ENCODE results near the gene TNIK.

DNA sequence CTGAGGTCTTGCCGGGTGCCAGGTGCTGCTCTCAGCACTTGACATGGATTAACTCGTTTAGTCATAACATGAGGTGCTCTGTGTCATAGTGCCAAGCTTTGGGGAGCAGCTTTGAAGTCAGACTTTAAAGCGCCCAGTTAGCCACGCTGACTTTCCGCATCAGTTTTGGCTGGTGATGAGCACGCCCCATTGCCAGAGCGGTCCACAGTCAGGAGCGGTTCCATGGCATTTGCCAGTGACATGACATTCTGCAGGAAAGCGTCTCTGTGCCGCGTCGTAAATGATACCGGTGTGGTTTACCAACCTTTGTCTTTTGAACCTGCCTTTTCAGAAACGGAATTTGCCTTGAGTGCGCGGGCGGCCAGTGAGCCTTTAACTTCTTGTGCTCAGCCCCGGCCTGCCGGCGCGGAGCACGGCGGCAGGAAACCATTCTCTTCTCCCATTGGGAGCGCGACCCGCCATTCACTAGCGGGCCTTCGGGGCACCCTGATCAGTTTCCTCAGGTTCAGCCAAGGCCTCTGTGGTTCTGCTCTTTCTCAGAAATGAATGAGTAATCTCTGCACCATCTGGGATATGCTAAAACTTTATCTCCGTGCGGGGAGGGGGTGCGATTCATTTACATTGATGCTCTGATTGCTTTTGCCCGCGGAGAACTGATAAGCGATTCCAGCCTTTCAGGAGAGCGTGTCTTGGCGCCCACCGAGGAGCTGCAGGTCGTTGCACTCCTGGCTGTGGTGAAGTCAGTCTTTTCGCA, 432.0 kb downstream of the TNIK start:
- TF ChIP-seq, protein P1, sequence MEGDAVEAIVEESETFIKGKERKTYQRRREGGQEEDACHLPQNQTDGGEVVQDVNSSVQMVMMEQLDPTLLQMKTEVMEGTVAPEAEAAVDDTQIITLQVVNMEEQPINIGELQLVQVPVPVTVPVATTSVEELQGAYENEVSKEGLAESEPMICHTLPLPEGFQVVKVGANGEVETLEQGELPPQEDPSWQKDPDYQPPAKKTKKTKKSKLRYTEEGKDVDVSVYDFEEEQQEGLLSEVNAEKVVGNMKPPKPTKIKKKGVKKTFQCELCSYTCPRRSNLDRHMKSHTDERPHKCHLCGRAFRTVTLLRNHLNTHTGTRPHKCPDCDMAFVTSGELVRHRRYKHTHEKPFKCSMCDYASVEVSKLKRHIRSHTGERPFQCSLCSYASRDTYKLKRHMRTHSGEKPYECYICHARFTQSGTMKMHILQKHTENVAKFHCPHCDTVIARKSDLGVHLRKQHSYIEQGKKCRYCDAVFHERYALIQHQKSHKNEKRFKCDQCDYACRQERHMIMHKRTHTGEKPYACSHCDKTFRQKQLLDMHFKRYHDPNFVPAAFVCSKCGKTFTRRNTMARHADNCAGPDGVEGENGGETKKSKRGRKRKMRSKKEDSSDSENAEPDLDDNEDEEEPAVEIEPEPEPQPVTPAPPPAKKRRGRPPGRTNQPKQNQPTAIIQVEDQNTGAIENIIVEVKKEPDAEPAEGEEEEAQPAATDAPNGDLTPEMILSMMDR (conservative IDR thresholded peaks at IDR 0.05; ENCODE audit: low read depth, low read length): no peak
- no peak for TF ChIP-seq EZH2 (IDR thresholded peaks at IDR 0.05; ENCODE audit: borderline replicate concordance, low read depth, low read length, poor library complexity, severe bottlenecking)

Data from A673 (cell line).